CD4-positive, CD25-positive, alpha-beta regulatory T cell (primary cell): ENCODE measurements around the gene WDR45. TPM values are rescaled to one million over a fixed set of nuclear protein-coding genes. Genes with fewer than 3 reads are reported as not detected.
A peak's percentile ranks its signal among the peaks of the same experiment; 100 is the strongest.

Experiments used
- ATAC-seq, 2 donors: fragments of 150-1000 bp; cut with Tn5 transposase; one replicate each; pipeline ENCODE4 v1.10.0; 2021; ENCODE audit warnings: low read depth in 2 of 2, moderate number of reproducible peaks in 2 of 2, moderate library complexity in 1 of 2
- DNase-seq, 3 donors: peaks; one replicate each; pipeline versions ENCODE4 v3.0.0 to v3.0.0-alpha.2; 2012 to 2022; ENCODE audit warnings: mixed read lengths in 1 of 3
- H3K27ac ChIP-seq: one replicate; pipeline ENCODE4 v1.7.0; 2013; ENCODE audit warnings: mild to moderate bottlenecking, low read length; ENCODE audit not compliant: insufficient read depth, poor library complexity, severe bottlenecking
- H3K27me3 ChIP-seq: one replicate; pipeline ENCODE4 v1.7.0; 2013; ENCODE audit warnings: low read length; ENCODE audit not compliant: control insufficient read depth, insufficient read depth
- H3K36me3 ChIP-seq: one replicate; pipeline ENCODE4 v1.7.0; 2013; ENCODE audit warnings: mild to moderate bottlenecking, low read length, moderate library complexity; ENCODE audit not compliant: control insufficient read depth, insufficient read depth
- H3K4me1 ChIP-seq: 2 replicates; pipeline ENCODE4 v1.7.0; 2013; ENCODE audit warnings: mild to moderate bottlenecking, low read length; ENCODE audit not compliant: insufficient read depth, control insufficient read depth, poor library complexity, severe bottlenecking
- H3K4me3 ChIP-seq: one replicate; pipeline ENCODE4 v1.7.0; 2013; ENCODE audit warnings: low read depth, mild to moderate bottlenecking, low read length, moderate library complexity
- H3K9me3 ChIP-seq, 2 experiments: 1 replicate in 1 of 2; 2 replicates in 1 of 2; pipeline ENCODE4 v1.7.0; 2013; ENCODE audit warnings: low read length in 2 of 2, mild to moderate bottlenecking in 1 of 2, moderate library complexity in 1 of 2; ENCODE audit not compliant: control insufficient read depth in 2 of 2
- H3K27ac Mint-ChIP-seq, 3 donors: one replicate each; pipeline ENCODE4 v1.8.0; 2020 to 2022; ENCODE audit warnings: mild to moderate bottlenecking in 3 of 3, mixed read lengths in 3 of 3, moderate library complexity in 2 of 3
- H3K27me3 Mint-ChIP-seq: one replicate; pipeline ENCODE4 v1.8.0; 2022; ENCODE audit warnings: mild to moderate bottlenecking, mixed read lengths
- H3K36me3 Mint-ChIP-seq: one replicate; pipeline ENCODE4 v1.8.0; 2020; ENCODE audit warnings: mixed read lengths
- H3K4me1 Mint-ChIP-seq, 4 donors: one replicate each; pipeline ENCODE4 v1.8.0; 2020 to 2022; ENCODE audit warnings: mixed read lengths in 4 of 4, mild to moderate bottlenecking in 1 of 4
- H3K4me3 Mint-ChIP-seq, 4 donors: one replicate each; pipeline ENCODE4 v1.8.0; 2020 to 2022; ENCODE audit warnings: mild to moderate bottlenecking in 4 of 4, mixed read lengths in 4 of 4, moderate library complexity in 3 of 4
- H3K9me3 Mint-ChIP-seq, 7 donors: one replicate each; pipeline ENCODE4 v1.8.0; 2020 to 2022; ENCODE audit warnings: mixed read lengths in 7 of 7, mild to moderate bottlenecking in 3 of 7, moderate library complexity in 2 of 7
- polyA plus RNA-seq, 4 donors: library from polyadenylated mRNA; unstranded; fragments of 300-500 nt; fragmentation: Illumina TruSeq; gene quantifications; one replicate each; pipeline ENCODE4 v1.2.3, GENCODE V29; 2021
- total RNA-seq: library from RNA; stranded (reverse); gene quantifications from one replicate; pipeline ENCODE4 v1.2.3, GENCODE V29; 2022

Gene WDR45
- total and polyA plus RNA-seq, 5 donors from 2014 or later = 62.8 to 85.6 (median 68.3) TPM

GRCh38 chrX:49073601-49074575 lies 5.8 kb downstream of the WDR45 start, which contains the start of gene PRAF2:
PRAF2 (minus strand) TSS chrX:49074002; CDS start chrX:49073987, 15 bp downstream.
- DNase-seq (peak; percentile 84 to 94 (median 86)), ATAC-seq (peak; percentile 96 to 98)
- Mint-ChIP-seq H3K27ac (peak within 1 kb of the TSS; percentile 78 to 92 (median 86)), H3K27me3 (no peaks in the 10 kb centered on the region), H3K9me3 (no peaks in the 10 kb centered on the region), H3K36me3 (peaks cover 3% of the 10 kb centered on the region), H3K4me3 (peak within 1 kb of the TSS; percentile 84 to 92 (median 88)), H3K4me1 (peaks cover 0 to 35% (median 12%) of the 10 kb centered on the region in 4 donors)
- Histone ChIP-seq H3K27me3 (no peaks in the 10 kb centered on the region), H3K4me3 (peak within 1 kb of the TSS; percentile 32), H3K9me3 (no peaks in the 10 kb centered on the region), H3K4me1 (peaks cover 13% of the 10 kb centered on the region), H3K27ac (peak within 1 kb of the TSS; percentile 81), H3K36me3 (peaks cover 7% of the 10 kb centered on the region)

GRCh38 chrX:49072712-49073095 lies 7.0 kb downstream of the WDR45 start:
- Histone ChIP-seq H3K4me3 (peak overlapping the region; percentile 32), H3K27ac (no peak overlapping the region), H3K36me3 (peaks cover 7% of the 10 kb centered on the region), H3K27me3 (no peaks in the 10 kb centered on the region), H3K9me3 (no peaks in the 10 kb centered on the region), H3K4me1 (peaks cover 12% of the 10 kb centered on the region)
- Mint-ChIP-seq H3K4me3 (peak overlapping the region; percentile 21 to 90 (median 85)), H3K36me3 (no peaks in the 10 kb centered on the region), H3K27me3 (no peaks in the 10 kb centered on the region), H3K27ac (peak overlapping the region in 1 of 3 donors; percentile 78), H3K9me3 (no peaks in the 10 kb centered on the region), H3K4me1 (peaks cover 0 to 31% (median 10%) of the 10 kb centered on the region in 4 donors)
- ATAC-seq (no peak), DNase-seq (no peak)

GRCh38 chrX:49071877-49072711 lies 7.6 kb downstream of the WDR45 start:
- Histone ChIP-seq H3K9me3 (no peaks in the 10 kb centered on the region), H3K36me3 (peaks cover 7% of the 10 kb centered on the region), H3K27me3 (no peaks in the 10 kb centered on the region), H3K4me1 (peaks cover 12% of the 10 kb centered on the region), H3K27ac (no peak overlapping the region), H3K4me3 (no peak overlapping the region)
- Mint-ChIP-seq H3K4me1 (peaks cover 0 to 31% (median 8%) of the 10 kb centered on the region in 4 donors), H3K27me3 (no peaks in the 10 kb centered on the region), H3K4me3 (peak overlapping the region in 3 of 4 donors; percentile 23 to 65 (median 59)), H3K27ac (no peak overlapping the region), H3K9me3 (no peaks in the 10 kb centered on the region), H3K36me3 (no peaks in the 10 kb centered on the region)
- DNase-seq (no peak), ATAC-seq (no peak)

GRCh38 chrX:49070988-49071387 lies 8.7 kb downstream of the WDR45 start:
- Histone ChIP-seq H3K4me3 (no peak overlapping the region), H3K9me3 (no peaks in the 10 kb centered on the region), H3K27me3 (no peaks in the 10 kb centered on the region), H3K4me1 (peaks cover 12% of the 10 kb centered on the region), H3K27ac (no peak overlapping the region), H3K36me3 (no peaks in the 10 kb centered on the region)
- Mint-ChIP-seq H3K36me3 (no peaks in the 10 kb centered on the region), H3K4me1 (peaks cover 0 to 33% (median 8%) of the 10 kb centered on the region in 4 donors), H3K27ac (peak overlapping the region in 2 of 3 donors; percentile 62 to 77), H3K9me3 (no peaks in the 10 kb centered on the region), H3K27me3 (no peaks in the 10 kb centered on the region), H3K4me3 (peak overlapping the region; percentile 4 to 46 (median 30))
- no peak for DNase-seq
- no peak for ATAC-seq

GRCh38 chrX:49069038-49069437 lies 10.6 kb downstream of the WDR45 start:
- no peaks in the 10 kb centered on the region for H3K36me3 ChIP-seq
- Mint-ChIP-seq H3K27me3 (no peaks in the 10 kb centered on the region), H3K9me3 (no peaks in the 10 kb centered on the region), H3K4me3 (no peak overlapping the region), H3K27ac (no peak overlapping the region), H3K4me1 (peaks cover 0 to 25% (median 6%) of the 10 kb centered on the region in 4 donors), H3K36me3 (no peaks in the 10 kb centered on the region)
- no peak overlapping the region for H3K4me3 ChIP-seq
- H3K9me3 ChIP-seq = no peaks in the 10 kb centered on the region
- H3K27me3 ChIP-seq = no peaks in the 10 kb centered on the region
- ATAC-seq (no peak), DNase-seq (no peak)
- H3K4me1 ChIP-seq = peaks cover 12% of the 10 kb centered on the region
- H3K27ac ChIP-seq = no peak overlapping the region

GRCh38 chrX:49067285-49068120 lies 12.2 kb downstream of the WDR45 start:
- DNase-seq = no peak
- Histone ChIP-seq H3K4me3 (no peak overlapping the region), H3K9me3 (no peaks in the 10 kb centered on the region), H3K4me1 (no peaks in the 10 kb centered on the region), H3K36me3 (no peaks in the 10 kb centered on the region), H3K27ac (no peak overlapping the region), H3K27me3 (no peaks in the 10 kb centered on the region)
- no peaks in the 10 kb centered on the region for H3K36me3 Mint-ChIP-seq
- H3K27ac Mint-ChIP-seq = peak overlapping the region in 1 of 3 donors; percentile 88
- H3K27me3 Mint-ChIP-seq = no peaks in the 10 kb centered on the region
- ATAC-seq = no peak
- H3K4me1 Mint-ChIP-seq = peaks cover 0 to 11% (median 0%) of the 10 kb centered on the region in 4 donors
- H3K4me3 Mint-ChIP-seq = no peak overlapping the region
- H3K9me3 Mint-ChIP-seq = no peaks in the 10 kb centered on the region

- H3K4me1 Mint-ChIP-seq = peaks cover 0 to 8% (median 0%) of the 10 kb centered on the region in 4 donors
- peak overlapping the region in 1 of 3 donors; percentile 88 for H3K27ac Mint-ChIP-seq
- no peak overlapping the region for H3K4me3 ChIP-seq
- H3K9me3 Mint-ChIP-seq = no peaks in the 10 kb centered on the region
- no peaks in the 10 kb centered on the region for H3K27me3 ChIP-seq
- H3K36me3 Mint-ChIP-seq = no peaks in the 10 kb centered on the region
- ATAC-seq (no peak), DNase-seq (no peak)
- no peaks in the 10 kb centered on the region for H3K9me3 ChIP-seq
- no peak overlapping the region for H3K4me3 Mint-ChIP-seq
- no peak overlapping the region for H3K27ac ChIP-seq
- H3K27me3 Mint-ChIP-seq = no peaks in the 10 kb centered on the region
- H3K4me1 ChIP-seq = no peaks in the 10 kb centered on the region
- H3K36me3 ChIP-seq = no peaks in the 10 kb centered on the region
Measured at GRCh38 chrX:49066690-49067089, 13.0 kb downstream of the WDR45 start.
